ENCODE results near the gene KRTAP10-12.

The KRTAP10-12 gene

DNA sequence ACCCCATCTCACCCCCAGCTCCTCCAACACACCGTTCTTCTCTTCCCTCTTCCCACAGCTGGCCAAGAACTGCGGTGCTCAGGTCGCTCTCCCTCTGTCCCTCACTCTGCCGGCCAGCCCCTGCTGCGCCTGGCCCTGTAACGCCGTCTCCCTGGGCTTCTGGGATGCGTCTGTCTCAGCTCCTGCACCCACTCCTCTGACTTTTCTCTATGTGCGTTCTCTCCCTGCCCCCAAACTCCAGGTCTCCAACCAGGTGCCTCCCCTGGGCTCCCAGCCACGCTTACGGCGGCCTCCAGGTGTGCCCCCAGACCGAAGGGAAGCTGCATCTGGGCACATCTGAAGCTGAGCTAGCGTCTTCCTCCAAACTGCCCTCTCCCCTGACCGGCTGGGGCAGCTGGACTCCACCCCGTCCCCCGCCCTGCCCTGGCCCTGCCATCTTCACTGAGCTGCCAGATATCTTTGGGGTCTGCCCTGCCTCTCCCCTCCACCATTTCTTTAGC, 2.6 kb downstream of the KRTAP10-12 start:
- peak in 1 of 2 donors; percentile 3 for DNase-seq

DNA sequence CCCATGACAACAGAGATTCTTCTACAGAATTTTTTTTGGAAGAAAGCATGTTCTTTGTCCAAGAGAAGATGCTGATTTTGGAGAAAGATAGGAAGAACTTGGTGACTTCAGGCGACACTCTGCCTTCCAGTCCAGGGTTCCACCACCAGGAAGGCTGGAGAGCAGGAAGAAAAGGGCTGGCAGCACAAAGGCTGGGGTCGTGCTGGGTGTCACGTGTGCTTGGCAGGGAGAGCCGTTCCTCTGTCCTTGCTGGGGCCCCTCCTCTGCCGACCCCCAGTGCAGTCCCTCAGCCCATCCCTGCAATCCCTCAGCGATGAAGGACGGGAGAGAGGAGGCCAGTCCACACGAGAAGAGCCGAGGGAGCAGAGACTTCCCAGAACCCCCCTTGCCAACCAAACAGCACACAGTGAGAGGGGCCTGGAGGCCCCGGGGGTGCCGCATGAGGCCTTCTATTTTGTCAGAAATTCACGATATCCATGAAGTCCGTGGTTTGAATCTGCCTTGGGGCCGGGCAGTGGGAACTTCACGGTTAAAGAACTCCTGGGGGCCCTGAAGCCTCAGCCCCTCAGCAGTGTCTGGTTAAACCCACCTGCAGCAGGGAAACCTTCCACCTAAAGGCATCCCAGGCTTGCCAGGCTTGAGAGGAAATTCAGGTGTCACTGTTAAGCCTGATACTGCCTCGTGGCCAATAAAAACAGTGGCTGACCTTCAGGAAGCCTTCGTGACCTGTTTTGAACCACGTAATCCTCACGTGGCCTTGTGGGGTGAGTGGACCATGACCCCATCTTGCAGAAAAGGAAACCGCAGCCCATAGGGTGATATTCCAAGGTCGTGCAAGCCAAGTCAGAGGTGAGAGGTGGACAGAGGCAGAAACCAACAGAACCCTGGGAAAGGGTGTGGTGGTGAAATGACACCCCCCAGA, 3.4 kb downstream of the KRTAP10-12 start:
- peak in 1 of 2 donors; percentile 8 for DNase-seq

GRCh38 chr21:44701023-44701400, 4.0 kb downstream of the KRTAP10-12 start:
- peak in 1 of 2 donors; percentile 1 for DNase-seq

DNA sequence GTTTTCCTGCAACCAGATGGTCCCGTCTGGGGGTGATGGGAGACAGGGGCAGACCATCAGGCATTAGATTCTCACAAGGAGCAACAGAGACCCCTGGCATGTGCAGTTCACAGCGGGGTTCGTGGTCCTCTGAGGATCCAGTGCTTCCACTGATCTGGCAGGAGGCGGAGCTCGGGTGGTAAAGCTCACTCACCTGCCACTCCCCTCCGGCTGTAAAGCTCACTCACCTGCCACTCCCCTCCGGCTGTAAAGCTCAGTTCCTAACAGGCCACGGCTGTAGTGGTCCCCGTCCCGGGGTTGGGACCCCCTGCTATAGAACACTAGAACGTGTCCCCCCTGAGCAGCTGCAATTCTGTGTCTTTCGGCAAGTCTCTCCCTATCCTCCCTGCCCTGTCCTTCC, 4.6 kb downstream of the KRTAP10-12 start:
- DNase-seq: peak in 1 of 2 donors; percentile 9

GRCh38 chr21:44702111-44702972, 5.4 kb downstream of the KRTAP10-12 start:
- peak in 1 of 2 donors; percentile 8 for DNase-seq

- DNase-seq: peak in 1 of 2 donors; percentile 17
Measured at GRCh38 chr21:44702973-44703730, 6.2 kb downstream of the KRTAP10-12 start.

DNA sequence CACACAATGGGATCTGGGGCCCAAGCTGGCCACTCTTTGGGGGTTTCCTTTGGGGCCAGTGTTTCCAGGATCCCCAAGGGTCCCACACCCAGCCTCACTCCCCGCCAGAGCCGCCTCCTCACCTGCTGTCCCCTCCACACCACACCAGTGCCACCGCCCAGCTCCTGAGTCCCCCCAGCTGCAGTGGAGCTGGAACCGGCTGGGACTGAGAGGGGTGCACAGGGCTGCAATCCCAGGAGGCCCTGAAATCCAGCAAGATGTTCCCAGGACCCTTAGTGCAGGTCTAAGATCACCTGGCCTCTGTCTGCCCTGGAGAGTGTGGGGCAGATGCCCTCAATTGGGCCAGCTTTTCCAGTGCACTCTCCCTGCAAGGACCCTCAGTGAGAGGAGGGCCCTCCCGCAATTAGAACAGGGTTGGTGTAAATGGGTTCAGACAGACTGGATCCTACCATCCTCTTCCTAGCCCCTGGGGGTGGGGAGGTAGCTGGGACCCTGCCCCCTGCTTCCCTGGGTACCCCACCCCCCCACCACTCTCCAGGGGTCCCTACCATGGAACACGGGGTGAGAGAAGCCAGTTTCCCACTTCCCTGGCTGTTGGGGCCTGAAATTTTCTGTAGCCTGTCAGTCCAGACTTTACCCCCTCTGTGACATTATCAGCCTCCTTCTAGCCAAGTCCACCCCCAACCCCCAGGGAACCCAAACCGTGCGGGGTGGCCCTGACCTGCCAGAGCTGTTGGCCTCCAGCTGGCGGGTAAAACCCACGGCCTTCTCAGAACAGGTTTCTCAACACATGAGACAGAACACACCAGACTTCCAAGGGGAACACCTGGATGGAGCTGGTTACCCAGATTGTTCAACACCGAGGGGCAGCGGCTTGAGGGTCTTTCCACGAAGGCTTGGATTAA, 7.0 kb downstream of the KRTAP10-12 start:
- peak in 1 of 2 donors; percentile 11 for DNase-seq

DNA sequence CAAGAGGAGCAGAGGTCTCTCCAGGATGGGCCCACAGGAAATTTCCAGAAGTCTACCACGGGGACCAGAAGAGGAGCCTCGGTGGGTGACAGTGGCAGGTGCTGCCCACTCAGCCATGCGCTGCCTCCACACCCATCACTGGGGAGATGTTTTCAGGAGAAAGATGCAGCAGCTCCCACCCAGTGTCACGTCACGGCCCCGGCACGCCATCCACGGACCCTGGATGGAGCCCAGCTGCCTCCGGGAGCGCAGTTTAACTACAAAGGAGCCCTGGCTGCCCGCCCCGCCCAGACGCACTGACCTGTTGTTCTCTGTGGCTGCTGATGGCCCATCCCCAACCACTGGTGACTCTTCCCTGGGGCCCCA, 7.6 kb downstream of the KRTAP10-12 start:
- peak in 1 of 2 donors; percentile 15 for DNase-seq

DNA sequence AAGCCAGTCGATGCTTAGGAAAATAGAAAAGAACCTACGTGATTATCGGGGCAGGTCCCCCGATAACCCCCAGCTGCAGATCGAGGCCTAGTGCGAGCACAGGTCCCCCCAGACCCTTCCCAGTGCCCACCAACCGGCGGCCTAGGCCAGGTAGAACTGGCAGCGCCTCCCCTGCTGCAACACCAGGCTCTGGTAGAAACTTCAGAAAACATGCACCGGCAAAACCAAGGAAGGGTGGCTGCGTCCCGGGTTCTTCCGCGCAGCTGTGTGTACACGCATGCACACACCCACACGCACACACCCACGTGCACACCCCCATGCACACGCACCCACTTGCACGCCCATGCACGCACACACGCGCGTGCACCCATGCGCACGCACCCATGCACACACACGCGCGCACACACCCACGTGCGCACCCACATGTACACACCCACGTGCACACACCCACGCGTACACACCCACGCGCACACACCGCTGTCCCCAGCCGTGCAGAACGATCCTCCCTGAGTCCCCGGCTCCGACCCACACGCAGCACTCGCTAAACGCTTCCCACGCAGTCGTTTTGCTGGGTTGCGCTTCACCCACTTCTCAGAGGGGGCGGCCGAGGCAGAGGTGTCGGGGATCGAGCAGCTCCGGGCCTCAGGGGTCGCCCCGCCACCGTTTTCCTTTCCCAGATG, 9.2 kb downstream of the KRTAP10-12 start:
- no peak for DNase-seq

- DNase-seq: no peak
Measured at GRCh38 chr21:44706706-44707581, 10.0 kb downstream of the KRTAP10-12 start.

DNA sequence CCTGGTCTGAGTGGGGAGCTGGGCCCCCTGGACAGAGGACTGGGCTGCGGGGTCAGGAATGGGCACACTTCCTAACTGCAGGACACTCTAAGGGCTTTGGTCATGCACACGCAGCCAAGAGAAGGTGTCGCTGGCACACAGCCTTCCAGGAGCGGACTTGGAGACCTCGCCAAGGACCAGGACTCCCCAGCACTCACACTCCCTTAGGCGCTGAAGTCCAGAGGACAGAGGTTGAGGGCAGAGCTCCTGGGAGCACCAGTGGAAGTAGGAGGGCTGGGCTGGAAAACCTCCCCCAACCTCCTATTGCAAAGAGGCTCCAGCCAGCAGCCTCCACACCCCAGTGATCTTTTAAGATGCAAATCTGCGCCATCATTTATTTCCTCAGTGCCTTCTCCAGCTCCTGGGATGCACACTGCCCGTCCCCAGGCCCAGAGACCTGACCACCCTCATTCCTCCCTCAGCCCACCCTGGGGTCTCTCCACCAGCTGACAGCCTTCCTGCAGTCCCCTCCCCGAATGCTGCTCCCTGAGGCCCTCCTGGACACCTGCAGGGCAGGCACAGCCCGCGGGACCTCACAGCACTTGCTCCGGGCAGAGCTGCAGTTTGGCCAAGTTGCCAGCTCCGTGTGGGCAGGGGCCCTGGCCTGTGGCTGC, 11.4 kb downstream of the KRTAP10-12 start:
- DNase-seq: no peak

- no peak for DNase-seq
Measured at GRCh38 chr21:44708866-44709425, 12.0 kb downstream of the KRTAP10-12 start.

DNA sequence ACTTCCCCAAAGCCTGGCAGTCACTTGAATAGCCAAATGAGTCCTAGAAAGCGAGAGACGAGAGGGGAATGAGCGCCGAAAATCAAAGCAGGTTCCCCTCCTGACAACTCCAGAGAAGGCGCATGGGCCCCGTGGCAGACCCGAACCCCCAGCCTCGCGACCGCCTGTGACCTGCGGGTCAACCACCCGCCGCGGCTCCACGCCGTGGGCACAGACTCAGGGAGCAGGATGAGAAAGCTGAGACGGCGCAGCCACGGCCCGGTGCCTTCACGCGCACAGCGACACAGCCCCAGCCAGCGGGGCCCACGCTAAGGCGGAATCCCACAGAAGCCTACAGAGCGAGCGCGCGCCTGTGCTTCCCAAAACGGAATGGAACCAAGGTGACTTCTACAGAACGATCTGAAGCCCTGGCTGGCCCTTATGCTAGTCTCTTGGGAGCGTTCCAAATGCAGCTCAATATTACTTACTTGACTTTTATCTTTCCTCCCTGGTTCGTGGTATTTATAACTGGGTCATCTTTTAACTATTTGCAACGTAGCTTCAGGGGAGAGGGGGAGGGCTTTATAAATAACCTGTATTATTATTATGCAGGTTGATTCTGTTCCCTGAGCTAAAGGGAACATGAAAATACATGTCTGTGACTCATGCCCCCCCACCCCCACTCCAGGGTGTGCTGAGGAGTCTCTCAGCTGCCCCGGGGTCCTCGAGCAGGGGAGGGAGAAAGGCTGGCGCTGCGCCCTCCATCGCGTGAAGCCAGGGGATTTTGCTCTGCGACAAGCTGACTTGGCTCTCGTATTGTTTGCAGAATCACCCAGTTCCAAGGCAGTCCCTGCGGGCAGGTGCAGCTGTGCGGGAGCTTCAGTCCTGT, 12.7 kb downstream of the KRTAP10-12 start:
- no peak for DNase-seq

- no peak for DNase-seq
Measured at GRCh38 chr21:44710294-44710665, 13.3 kb downstream of the KRTAP10-12 start.

DNA sequence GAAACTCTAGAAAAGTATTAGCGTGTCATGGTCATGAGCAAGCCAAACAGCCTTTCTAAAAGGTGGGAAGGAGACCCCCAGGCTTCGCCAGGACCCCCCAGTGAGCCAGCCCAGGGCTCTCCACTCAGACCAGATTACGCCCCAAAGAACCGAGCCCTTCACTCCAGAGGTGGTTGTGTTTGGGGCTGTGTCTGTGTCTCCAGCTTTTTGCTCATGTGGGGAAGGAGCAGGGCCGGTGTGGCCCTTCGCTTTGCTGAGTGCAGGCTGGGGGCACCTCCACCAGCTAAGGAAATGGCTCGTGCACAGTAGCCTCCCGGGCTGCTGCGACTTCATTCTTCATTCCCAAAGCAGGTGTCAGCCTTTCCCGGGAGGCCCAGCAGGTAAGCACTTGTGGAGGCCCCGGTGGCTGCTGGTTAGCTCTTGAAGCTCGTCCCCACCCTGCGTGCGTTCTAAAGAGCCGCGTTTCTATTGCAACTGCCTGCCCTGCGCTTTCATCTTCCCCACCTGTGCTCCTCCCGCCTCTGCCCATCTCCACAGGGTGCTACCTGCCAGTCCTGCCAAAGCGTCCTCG, 13.9 kb downstream of the KRTAP10-12 start:
- no peak for DNase-seq

- DNase-seq: no peak
Measured at GRCh38 chr21:44711327-44712202, 14.6 kb downstream of the KRTAP10-12 start, which contains the start of gene TSPEAR. TSS of gene TSPEAR (minus strand) at chr21:44711572. CDS start at chr21:44711514, 58 bp downstream.
